KBM-7 (cell line): ENCODE data around the gene CUEDC1.

ENCODE experiments used
- DNase-seq: peaks from one replicate; pipeline ENCODE4 v3.0.0-alpha.2; 2015
- in situ Hi-C: fragments of 300-500 bp; cut with MboI; formaldehyde crosslinking; loops from 2 replicates; pipeline ENCODE4 v1.14.3; 2020; ENCODE audit warnings: low sequenced_read_pairs, low pct_unique_long_range_greater_than_20kb, mixed read lengths

Gene CUEDC1

GRCh38 chr17:57832314-57833178 lies 122.7 kb downstream of the CUEDC1 start:
- DNase-seq: peak; percentile 45
- in situ Hi-C loops: no loop called here

GRCh38 chr17:57830880-57831279 lies 124.3 kb downstream of the CUEDC1 start:
- in situ Hi-C loops: no loop called here
- DNase-seq: no peak

- in situ Hi-C loops: no loop called here
- no peak for DNase-seq
Observed at GRCh38 chr17:57823469-57824401, 131.5 kb downstream of the CUEDC1 start.

GRCh38 chr17:57819867-57820266 lies 135.3 kb downstream of the CUEDC1 start:
- in situ Hi-C loops: no loop called here
- no peak for DNase-seq

- in situ Hi-C loops: no loop called here
- no peak for DNase-seq
Observed at GRCh38 chr17:57819285-57819684, 135.9 kb downstream of the CUEDC1 start.

- in situ Hi-C loops: no loop called here
- no peak for DNase-seq
Observed at GRCh38 chr17:57818066-57818465, 137.1 kb downstream of the CUEDC1 start.

GRCh38 chr17:57817299-57817698 lies 137.9 kb downstream of the CUEDC1 start:
- in situ Hi-C loops: no loop called here
- no peak for DNase-seq

GRCh38 chr17:57814421-57814820 lies 140.8 kb downstream of the CUEDC1 start:
- DNase-seq: no peak
- in situ Hi-C loops: no loop called here

- in situ Hi-C loops: no loop called here
- no peak for DNase-seq
Observed at GRCh38 chr17:57811638-57812280, 143.5 kb downstream of the CUEDC1 start.
